Mammary epithelial cell (primary cell): ENCODE measurements around the gene PACS1.

Source experiments
- CTCF ChIP-seq, 2 donors: IDR thresholded peaks in 1 of 2; conservative IDR thresholded peaks in 1 of 2; 2 replicates each; pipeline ENCODE4 v1.5.1; 2011 to 2012; ENCODE audit warnings: inconsistent platforms in 2 of 2, low read length in 2 of 2, mild to moderate bottlenecking in 2 of 2, control low read depth in 1 of 2, low read depth in 1 of 2; ENCODE audit not compliant: insufficient read depth in 1 of 2; ENCODE audit errors: extremely low read depth in 1 of 2
- EZH2 ChIP-seq: IDR thresholded peaks from 2 replicates; pipeline ENCODE4 v1.6.1; 2012; ENCODE audit warnings: low read length, inconsistent platforms, borderline replicate concordance

- TF ChIP-seq CTCF (conservative IDR thresholded peaks at IDR 0.05 in 1 of 2, IDR thresholded peaks at IDR 0.05 in 1 of 2; ENCODE audit: extremely low read depth in 1 of 2, insufficient read depth in 1 of 2, low read depth in 1 of 2, low read length in 2 of 2), result no peak
- no peak for TF ChIP-seq EZH2
These were observed 150.5 kb downstream of the PACS1 start for GRCh38 chr11:66220566-66220935.
